Keratinocyte (primary cell): Measurements from ENCODE around the gene NCEH1. TPM values are rescaled to one million over a fixed set of nuclear protein-coding genes. Genes with fewer than 3 reads are reported as not detected.

ENCODE experiments used
- DNase-seq: peaks from one replicate; pipeline ENCODE4 v3.0.0-alpha.2; 2011; ENCODE audit warnings: low read depth, missing footprints, low spot score
- FAIRE-seq: peaks from 2 replicates; lab custom pipeline; 2011; peaks lifted over from hg19 to GRCh38; lab: Jason Lieb, UNC
- H2AFZ ChIP-seq: 2 replicates; pipeline ENCODE4 v1.6.0; 2012; ENCODE audit warnings: low read length, control low read depth, inconsistent platforms; ENCODE audit not compliant: control insufficient read depth
- H3K27ac ChIP-seq: 2 replicates; pipeline ENCODE4 v1.5.1; 2011; ENCODE audit warnings: low read length; ENCODE audit not compliant: control insufficient read depth, insufficient read depth
- H3K27me3 ChIP-seq: 3 replicates; pipeline ENCODE4 v1.6.0; 2011; ENCODE audit warnings: low read length; ENCODE audit not compliant: control insufficient read depth, insufficient read depth; ENCODE audit errors: extremely low read depth
- H3K36me3 ChIP-seq, 2 experiments: 2 replicates in 1 of 2; 3 replicates in 1 of 2; pipeline ENCODE4 v1.5.1; 2011; ENCODE audit warnings: low read length in 2 of 2, mild to moderate bottlenecking in 1 of 2; ENCODE audit not compliant: control insufficient read depth in 2 of 2, insufficient read depth in 2 of 2; ENCODE audit errors: extremely low read depth in 1 of 2
- H3K4me1 ChIP-seq: 3 replicates; pipeline ENCODE4 v1.5.1; 2011; ENCODE audit warnings: low read length; ENCODE audit not compliant: control insufficient read depth, insufficient read depth; ENCODE audit errors: extremely low read depth
- H3K4me2 ChIP-seq: 3 replicates; pipeline ENCODE4 v1.6.0; 2011; ENCODE audit warnings: low read depth, low read length; ENCODE audit not compliant: control insufficient read depth, insufficient read depth; ENCODE audit errors: extremely low read depth
- H3K4me3 ChIP-seq, 3 experiments: fragments of 200-600 bp in 1 of 3; sonication (generic) in 1 of 3; 2 replicates in 2 of 3; 3 replicates in 1 of 3; pipeline ENCODE4 v1.5.1; 2011 to 2016; ENCODE audit warnings: low read length in 3 of 3, mild to moderate bottlenecking in 3 of 3, control low read depth in 2 of 3, inconsistent platforms in 1 of 3, low read depth in 1 of 3, mixed read lengths in 1 of 3, mixed run types in 1 of 3, moderate library complexity in 1 of 3; ENCODE audit not compliant: control insufficient read depth in 2 of 3, insufficient read depth in 2 of 3; ENCODE audit errors: extremely low read depth in 1 of 3
- H3K79me2 ChIP-seq: 2 replicates; pipeline ENCODE4 v1.6.0; 2012; ENCODE audit warnings: low read length; ENCODE audit not compliant: control insufficient read depth, insufficient read depth
- H3K9ac ChIP-seq: 3 replicates; pipeline ENCODE4 v1.6.0; 2011; ENCODE audit warnings: low read length; ENCODE audit not compliant: control insufficient read depth, insufficient read depth; ENCODE audit errors: extremely low read depth
- H3K9me1 ChIP-seq: 3 replicates; pipeline ENCODE4 v1.6.0; 2011; ENCODE audit warnings: low read length; ENCODE audit not compliant: control insufficient read depth, insufficient read depth; ENCODE audit errors: extremely low read depth
- H3K9me3 ChIP-seq: 2 replicates; pipeline ENCODE4 v1.5.1; 2012; ENCODE audit warnings: low read depth, low read length; ENCODE audit not compliant: control insufficient read depth
- H4K20me1 ChIP-seq: 3 replicates; pipeline ENCODE4 v1.6.0; 2011; ENCODE audit warnings: low read length; ENCODE audit not compliant: control insufficient read depth, insufficient read depth; ENCODE audit errors: extremely low read depth
- EZH2 ChIP-seq: IDR thresholded peaks from one replicate; pipeline ENCODE4 v1.6.1; 2012; ENCODE audit warnings: inconsistent platforms, mild to moderate bottlenecking, low read length, moderate library complexity
- dilution Hi-C: fragments of 300-500 bp; cut with MboI; formaldehyde crosslinking; loops from one replicate; pipeline ENCODE4 v1.7.0; 2020; ENCODE audit warnings: low sequenced_read_pairs; ENCODE audit not compliant: extremely low pct_ligation_motif_present
- polyA plus RNA-seq, 5 experiments: library from polyadenylated mRNA; depleted of rRNA in 3 of 5; stranded (reverse) in 3 of 5; stranded (forward) in 1 of 5; unstranded in 1 of 5; fragments of >200 nt; gene quantifications; 1 replicate in 1 of 5; 2 replicates in 3 of 5; 3 replicates in 1 of 5; pipeline versions ENCODE4 v1.2.1 to v1.2.3, GENCODE V29; 2011 to 2012; ENCODE audit warnings: missing spikeins in 2 of 5, low read depth in 1 of 5, low replicate concordance in 1 of 5
- TF ChIP-seq, protein P1 (sequence below), 3 experiments: IDR thresholded peaks in 1 of 3; conservative IDR thresholded peaks in 1 of 3; optimal IDR thresholded peaks in 1 of 3; 2 replicates in 2 of 3; 3 replicates in 1 of 3; pipeline versions ENCODE3 to v1.5.1; 2011; ENCODE audit warnings: low read length in 3 of 3, mild to moderate bottlenecking in 3 of 3, moderate library complexity in 2 of 3, control low read depth in 1 of 3, inconsistent platforms in 1 of 3; ENCODE audit not compliant: insufficient read depth in 2 of 3; ENCODE audit errors: extremely low read depth in 1 of 3

NCEH1 gene
- polyA plus RNA-seq, 1 donor (not counting 4 experiments of a cell fraction or from before 2014, with no cell fraction given), result 13.2 TPM

DNA sequence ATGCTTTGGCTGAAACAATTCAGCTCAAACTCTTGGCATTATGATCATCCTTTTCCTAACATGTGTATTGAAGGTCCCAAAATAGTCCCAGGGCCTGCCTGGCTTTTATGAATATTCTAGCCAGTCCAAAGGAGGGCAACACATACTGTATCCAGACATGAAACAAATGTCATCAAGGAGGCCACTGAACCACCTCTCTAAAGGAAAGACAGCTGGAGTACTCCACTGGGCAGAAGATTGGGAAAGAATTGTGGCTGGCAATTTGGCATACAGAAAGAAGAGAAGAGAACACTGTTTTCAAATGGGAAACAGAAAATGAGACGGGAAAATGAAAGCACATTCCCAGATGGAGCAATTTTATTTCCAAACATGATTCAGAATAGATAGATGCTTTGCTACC is 80.6 kb downstream of the NCEH1 start:
- no peak overlapping the region for H2AFZ ChIP-seq
- peaks cover 6% of the 10 kb centered on the region for H3K4me1 ChIP-seq
- H4K20me1 ChIP-seq, result no peaks in the 10 kb centered on the region
- TF ChIP-seq, protein P1, sequence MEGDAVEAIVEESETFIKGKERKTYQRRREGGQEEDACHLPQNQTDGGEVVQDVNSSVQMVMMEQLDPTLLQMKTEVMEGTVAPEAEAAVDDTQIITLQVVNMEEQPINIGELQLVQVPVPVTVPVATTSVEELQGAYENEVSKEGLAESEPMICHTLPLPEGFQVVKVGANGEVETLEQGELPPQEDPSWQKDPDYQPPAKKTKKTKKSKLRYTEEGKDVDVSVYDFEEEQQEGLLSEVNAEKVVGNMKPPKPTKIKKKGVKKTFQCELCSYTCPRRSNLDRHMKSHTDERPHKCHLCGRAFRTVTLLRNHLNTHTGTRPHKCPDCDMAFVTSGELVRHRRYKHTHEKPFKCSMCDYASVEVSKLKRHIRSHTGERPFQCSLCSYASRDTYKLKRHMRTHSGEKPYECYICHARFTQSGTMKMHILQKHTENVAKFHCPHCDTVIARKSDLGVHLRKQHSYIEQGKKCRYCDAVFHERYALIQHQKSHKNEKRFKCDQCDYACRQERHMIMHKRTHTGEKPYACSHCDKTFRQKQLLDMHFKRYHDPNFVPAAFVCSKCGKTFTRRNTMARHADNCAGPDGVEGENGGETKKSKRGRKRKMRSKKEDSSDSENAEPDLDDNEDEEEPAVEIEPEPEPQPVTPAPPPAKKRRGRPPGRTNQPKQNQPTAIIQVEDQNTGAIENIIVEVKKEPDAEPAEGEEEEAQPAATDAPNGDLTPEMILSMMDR (optimal IDR thresholded peaks at IDR 0.05 in 1 of 3, IDR thresholded peaks at IDR 0.05 in 1 of 3, conservative IDR thresholded peaks at IDR 0.05 in 1 of 3; ENCODE audit: extremely low read depth in 1 of 3, insufficient read depth in 2 of 3, low read length in 3 of 3), result no peak
- TF ChIP-seq EZH2, result no peak
- no peaks in the 10 kb centered on the region for H3K27me3 ChIP-seq
- no peak overlapping the region for H3K27ac ChIP-seq
- H3K9me3 ChIP-seq, result no peaks in the 10 kb centered on the region
- no peaks in the 10 kb centered on the region for H3K9me1 ChIP-seq
- H3K36me3 ChIP-seq, result no peaks in the 10 kb centered on the region
- no peak overlapping the region for H3K4me3 ChIP-seq
- H3K9ac ChIP-seq, result no peak overlapping the region
- dilution Hi-C loops, result no loop called here
- no peak overlapping the region for H3K4me2 ChIP-seq
- no peaks in the 10 kb centered on the region for H3K79me2 ChIP-seq
- no peak for FAIRE-seq
- no peak for DNase-seq

DNA sequence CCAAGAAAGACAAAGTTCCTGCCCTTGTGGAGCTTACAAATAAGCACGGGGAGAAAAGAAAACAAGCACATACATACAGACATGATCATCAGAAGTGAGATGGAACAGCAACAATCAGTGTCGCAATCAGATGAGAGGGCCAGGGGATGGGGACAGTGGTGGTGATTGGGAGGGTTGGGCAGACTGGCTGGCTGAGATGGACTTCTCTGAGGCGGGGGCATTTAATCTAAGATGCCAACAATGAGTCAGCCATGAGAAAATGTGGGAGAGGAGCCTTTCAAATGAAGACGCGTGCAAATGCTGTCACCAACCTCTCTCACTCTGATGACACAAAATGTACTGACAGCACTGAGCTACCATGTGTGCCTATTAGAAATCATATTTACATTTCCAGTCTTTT is 81.4 kb downstream of the NCEH1 start:
- Histone ChIP-seq H3K4me2 (no peak overlapping the region), H3K36me3 (no peaks in the 10 kb centered on the region), H3K27me3 (no peaks in the 10 kb centered on the region), H3K27ac (no peak overlapping the region), H3K9me3 (no peaks in the 10 kb centered on the region), H3K4me3 (no peak overlapping the region), H3K9ac (no peak overlapping the region), H4K20me1 (no peaks in the 10 kb centered on the region), H3K4me1 (peaks cover 8% of the 10 kb centered on the region), H3K9me1 (no peaks in the 10 kb centered on the region), H2AFZ (no peak overlapping the region), H3K79me2 (no peaks in the 10 kb centered on the region)
- TF ChIP-seq EZH2, result no peak
- TF ChIP-seq, protein P1 (optimal IDR thresholded peaks at IDR 0.05 in 1 of 3, IDR thresholded peaks at IDR 0.05 in 1 of 3, conservative IDR thresholded peaks at IDR 0.05 in 1 of 3; ENCODE audit: extremely low read depth in 1 of 3, insufficient read depth in 2 of 3, low read length in 3 of 3), result no peak
- dilution Hi-C loops, result no loop called here
- DNase-seq, result no peak
- no peak for FAIRE-seq
